NCI-H774 (cell line): Measurements from ENCODE around the gene PAX8.

ENCODE experiments used
- DNase-seq: peaks from one replicate; lab custom pipeline; 2025; lab: John Stamatoyannopoulos, UW

PAX8 gene

DNA sequence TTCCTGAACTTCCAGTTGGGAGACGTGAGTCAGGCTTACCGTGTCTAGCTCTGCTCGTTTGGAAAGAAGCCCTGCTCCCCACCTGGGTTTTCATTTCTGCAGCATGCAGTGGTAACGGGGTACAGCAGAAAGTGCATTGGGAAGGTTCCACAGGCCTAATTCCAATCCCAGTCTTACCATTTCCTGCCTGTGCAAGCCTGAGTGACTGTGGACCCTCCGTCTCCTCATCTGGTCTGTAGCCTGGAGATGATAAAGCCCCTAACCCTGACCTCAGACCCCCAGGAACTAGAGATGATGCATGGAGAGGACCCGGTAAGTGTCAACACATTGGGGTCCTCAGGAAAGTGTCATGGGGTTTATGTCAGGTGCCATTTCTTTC, 110.8 kb downstream of the PAX8 start:
- no peak for DNase-seq

DNA sequence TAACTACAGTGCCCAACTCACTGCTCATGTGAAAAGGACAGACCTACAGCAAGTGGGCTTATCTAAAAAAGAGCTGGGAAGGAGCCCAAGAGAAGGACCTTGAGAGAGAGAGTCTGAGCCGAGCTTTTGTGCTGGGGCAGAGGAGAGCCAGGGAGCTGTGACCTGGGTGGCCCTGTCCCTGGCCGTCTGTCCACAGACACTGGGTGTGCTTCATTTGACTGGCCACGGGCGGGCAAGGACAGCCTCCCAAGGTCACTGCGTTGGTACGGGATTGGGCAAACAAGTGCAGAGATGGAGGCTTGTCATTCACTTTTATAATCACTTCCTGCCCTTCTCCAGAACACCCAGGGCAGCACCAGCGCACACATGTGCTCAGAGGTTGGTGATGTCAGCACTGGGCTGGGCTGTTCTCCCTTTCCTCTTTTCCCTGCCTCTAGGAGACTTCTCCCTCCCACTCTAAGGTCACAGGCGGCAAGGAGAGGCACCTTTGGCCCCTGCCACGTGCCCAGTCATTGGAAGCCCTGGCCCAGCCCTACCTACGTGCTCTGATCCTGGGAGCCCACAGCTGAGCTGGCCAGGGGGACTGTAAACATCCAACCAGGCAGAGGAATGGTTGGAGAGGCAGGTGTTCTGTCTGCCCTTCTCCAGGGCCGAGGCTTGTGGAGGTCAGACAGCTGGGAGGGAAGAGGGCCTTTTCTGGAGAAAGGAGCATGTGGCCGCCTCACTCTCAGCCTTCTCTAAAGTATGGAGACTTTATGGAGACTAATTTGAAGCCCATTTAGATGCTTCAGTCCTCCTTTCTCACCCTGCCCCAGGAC, 111.4 kb downstream of the PAX8 start:
- DNase-seq, result peak; percentile 38

DNA sequence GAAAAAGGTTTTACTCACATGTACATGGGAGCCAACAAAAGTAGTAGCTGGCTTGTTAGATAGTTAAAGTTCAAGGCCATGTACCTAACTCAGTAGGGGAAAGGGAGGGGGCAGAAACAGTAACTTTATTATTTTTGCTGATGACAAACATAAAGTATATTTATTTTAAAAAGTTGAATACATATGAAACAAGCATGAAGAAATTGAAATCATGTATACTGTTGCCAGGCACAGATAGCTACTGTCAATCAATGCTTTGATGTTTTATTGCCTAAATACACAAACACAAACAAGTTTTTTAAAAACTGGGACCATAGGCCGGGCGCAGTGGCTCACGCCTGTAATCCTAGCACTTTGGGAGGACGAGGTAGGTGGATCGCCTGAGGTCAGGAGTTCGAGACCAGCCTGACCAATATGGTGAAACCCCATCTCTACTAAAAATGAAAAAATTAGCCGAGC, 112.5 kb downstream of the PAX8 start:
- no peak for DNase-seq
